ENCODE measurements around the gene KIFC1. TPM values are rescaled to one million over a fixed set of nuclear protein-coding genes. Genes with fewer than 3 reads are reported as not detected.

KIFC1 gene
- total and polyA plus RNA-seq, 9 of the 15 experiments (the other 6 are each of a cell fraction or from before 2014, with no cell fraction given): 1.3 to 95.2 (median 76.9) TPM

DNA sequence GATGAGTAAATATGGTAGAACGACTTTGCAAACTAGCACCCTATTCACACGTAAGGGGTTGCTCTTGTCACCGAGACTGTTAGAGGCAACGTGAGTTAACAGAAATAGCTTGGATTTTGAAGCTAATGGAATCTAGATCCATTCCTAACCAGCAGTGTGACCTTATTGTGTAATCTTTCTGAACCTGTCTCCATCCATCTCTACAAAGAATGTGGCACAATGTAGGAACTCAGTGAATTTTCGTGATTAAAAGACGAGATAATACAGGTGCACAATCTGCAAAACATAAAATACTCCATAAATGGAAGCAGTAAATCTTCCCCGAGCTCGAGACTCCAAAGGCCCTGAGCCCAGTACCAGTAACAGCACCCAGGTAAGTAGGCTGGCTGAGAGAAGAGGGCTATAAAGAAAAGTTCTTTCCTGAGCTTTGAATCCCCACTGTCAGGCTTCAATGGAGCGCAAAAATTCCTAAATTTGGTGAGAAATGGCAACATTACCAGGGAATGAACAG is 801 bp upstream of the KIFC1 start (continued):
- TF ChIP-seq ASH1L (IDR thresholded peaks at IDR 0.05; ENCODE audit: borderline replicate concordance, low read depth, partially characterized antibody): no peak
- TF ChIP-seq ZNF184 (CRISPR knock-in tag; IDR thresholded peaks at IDR 0.05): no peak
- TF ChIP-seq ZBTB12 (CRISPR knock-in tag; IDR thresholded peaks at IDR 0.05): no peak
- TF ChIP-seq, protein P1, sequence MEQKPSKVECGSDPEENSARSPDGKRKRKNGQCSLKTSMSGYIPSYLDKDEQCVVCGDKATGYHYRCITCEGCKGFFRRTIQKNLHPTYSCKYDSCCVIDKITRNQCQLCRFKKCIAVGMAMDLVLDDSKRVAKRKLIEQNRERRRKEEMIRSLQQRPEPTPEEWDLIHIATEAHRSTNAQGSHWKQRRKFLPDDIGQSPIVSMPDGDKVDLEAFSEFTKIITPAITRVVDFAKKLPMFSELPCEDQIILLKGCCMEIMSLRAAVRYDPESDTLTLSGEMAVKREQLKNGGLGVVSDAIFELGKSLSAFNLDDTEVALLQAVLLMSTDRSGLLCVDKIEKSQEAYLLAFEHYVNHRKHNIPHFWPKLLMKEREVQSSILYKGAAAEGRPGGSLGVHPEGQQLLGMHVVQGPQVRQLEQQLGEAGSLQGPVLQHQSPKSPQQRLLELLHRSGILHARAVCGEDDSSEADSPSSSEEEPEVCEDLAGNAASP (IDR thresholded peaks at IDR 0.05): no peak
- no peak for TF ChIP-seq HOMEZ (CRISPR knock-in tag; IDR thresholded peaks at IDR 0.05)
- TF ChIP-seq ZNF384 (IDR thresholded peaks at IDR 0.05; ENCODE audit: low read depth, low read length): 0 out of 2 replicates have a peak, but pooled peaks have one; percentile 4
- TF ChIP-seq BRCA1 (IDR thresholded peaks at IDR 0.05): no peak
- TF ChIP-seq BRCA1 (CRISPR knock-in tag; IDR thresholded peaks at IDR 0.05): no peak
- no peak for TF ChIP-seq SMAD2 (IDR thresholded peaks at IDR 0.05; ENCODE audit: low read depth, low read length)
- TF ChIP-seq ARID3A (IDR thresholded peaks at IDR 0.05; ENCODE audit: borderline replicate concordance, low read depth, low read length): no peak
- no peak for TF ChIP-seq ZNF280A (IDR thresholded peaks at IDR 0.05; ENCODE audit: low read depth, partially characterized antibody)
- no peak for TF ChIP-seq NCOA2 (IDR thresholded peaks at IDR 0.05; ENCODE audit: partially characterized antibody in 2 of 2)
- TF ChIP-seq TCF7L2 (IDR thresholded peaks at IDR 0.05; ENCODE audit: low read depth, low read length): no peak
- no peak for TF ChIP-seq ARHGAP35 (IDR thresholded peaks at IDR 0.05; ENCODE audit: partially characterized antibody)
- TF ChIP-seq ZBED1 (IDR thresholded peaks at IDR 0.05): no peak
- 0 out of 2 replicates have a peak, but pooled peaks have one; percentile 16 for TF ChIP-seq KDM2B (CRISPR knock-in tag; IDR thresholded peaks at IDR 0.05)
- TF ChIP-seq GTF2E2 (tag; IDR thresholded peaks at IDR 0.05): no peak; the same call in 1 of the 2 replicates
- TF ChIP-seq, protein P2, sequence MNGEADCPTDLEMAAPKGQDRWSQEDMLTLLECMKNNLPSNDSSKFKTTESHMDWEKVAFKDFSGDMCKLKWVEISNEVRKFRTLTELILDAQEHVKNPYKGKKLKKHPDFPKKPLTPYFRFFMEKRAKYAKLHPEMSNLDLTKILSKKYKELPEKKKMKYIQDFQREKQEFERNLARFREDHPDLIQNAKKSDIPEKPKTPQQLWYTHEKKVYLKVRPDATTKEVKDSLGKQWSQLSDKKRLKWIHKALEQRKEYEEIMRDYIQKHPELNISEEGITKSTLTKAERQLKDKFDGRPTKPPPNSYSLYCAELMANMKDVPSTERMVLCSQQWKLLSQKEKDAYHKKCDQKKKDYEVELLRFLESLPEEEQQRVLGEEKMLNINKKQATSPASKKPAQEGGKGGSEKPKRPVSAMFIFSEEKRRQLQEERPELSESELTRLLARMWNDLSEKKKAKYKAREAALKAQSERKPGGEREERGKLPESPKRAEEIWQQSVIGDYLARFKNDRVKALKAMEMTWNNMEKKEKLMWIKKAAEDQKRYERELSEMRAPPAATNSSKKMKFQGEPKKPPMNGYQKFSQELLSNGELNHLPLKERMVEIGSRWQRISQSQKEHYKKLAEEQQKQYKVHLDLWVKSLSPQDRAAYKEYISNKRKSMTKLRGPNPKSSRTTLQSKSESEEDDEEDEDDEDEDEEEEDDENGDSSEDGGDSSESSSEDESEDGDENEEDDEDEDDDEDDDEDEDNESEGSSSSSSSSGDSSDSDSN (IDR thresholded peaks at IDR 0.05; ENCODE audit: borderline replicate concordance in 1 of 2, low read depth in 2 of 2, low read length in 2 of 2): no peak
